ENCODE results near the gene FAM168A. TPM values are rescaled to one million over a fixed set of nuclear protein-coding genes. Genes with fewer than 3 reads are reported as not detected.

FAM168A gene
- total RNA-seq, 1 experiment from 2014 or later: 21.1 TPM

DNA sequence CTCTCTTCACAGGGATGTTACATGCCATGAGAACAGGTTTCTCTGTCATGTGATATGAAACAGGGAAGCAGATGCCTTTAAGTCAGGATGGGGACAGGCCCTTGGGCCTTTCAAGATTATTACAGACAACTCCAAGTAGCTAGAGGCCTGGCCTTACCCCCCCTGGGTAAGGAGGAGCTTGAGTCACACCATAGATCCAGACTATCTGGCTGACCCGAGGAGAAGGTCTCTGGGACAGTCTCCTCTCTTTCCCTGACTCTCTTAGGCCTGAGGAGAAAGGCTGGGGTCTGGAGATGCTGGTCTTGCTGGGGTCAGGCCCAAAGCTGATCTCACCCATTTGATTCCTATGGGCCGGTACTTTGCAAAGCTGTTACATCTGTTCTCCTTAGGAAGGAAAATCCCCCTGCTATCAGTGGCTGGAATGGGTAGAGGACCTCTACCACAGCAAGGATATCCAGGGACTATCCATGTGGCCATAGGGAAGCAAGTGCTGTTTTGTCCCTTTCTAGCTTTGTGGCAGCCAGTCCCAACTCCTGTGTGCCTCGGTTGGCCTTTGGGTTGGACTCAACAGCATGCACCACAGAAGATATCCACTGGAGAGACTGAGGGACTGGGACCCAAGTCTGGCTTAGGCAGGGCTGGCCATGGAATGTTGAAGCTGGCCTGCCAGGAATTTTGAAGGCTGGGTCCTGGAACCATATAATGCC is 196.5 kb downstream of the FAM168A start:
- H3K4ac ChIP-seq (ENCODE audit: low read depth, low read length): no peak overlapping the region
- Mint-ChIP-seq H3K4me1 (peaks cover 19 to 28% of the 10 kb centered on the region in 2 experiments), H3K4me3 (no peak overlapping the region), H3K9me3 (no peaks in the 10 kb centered on the region), H3K27me3 (ENCODE audit: low read depth) (peaks cover 2% of the 10 kb centered on the region; the same call in 1 of the 2 replicates), H3K36me3 (ENCODE audit: insufficient read depth in 1 of 3, low read depth in 3 of 3) (peaks cover 0 to 13% (median 3%) of the 10 kb centered on the region in 3 experiments; a peak in 3 of 7 replicates), H3K27ac (peak overlapping the region in 1 of 3 experiments; percentile 35; a peak in 1 of 7 replicates)
- no peak overlapping the region for H2BK12ac ChIP-seq (ENCODE audit: insufficient read length, low read depth, low read length)
- no peak overlapping the region for H3K23ac ChIP-seq (ENCODE audit: insufficient read length, low read depth, low read length)
- no peak overlapping the region for H4K8ac ChIP-seq (replicated peaks; ENCODE audit: insufficient read length, low read depth, low read length)
- H3K9me3 ChIP-seq (ENCODE audit: control insufficient read depth, low read depth, low read length): no peaks in the 10 kb centered on the region
- no peak overlapping the region for H4K91ac ChIP-seq (ENCODE audit: insufficient read length, low read depth, low read length)
- no peak overlapping the region for H3K9ac ChIP-seq (ENCODE audit: extremely low read depth, insufficient read length, low read length)
- H3K27me3 ChIP-seq (ENCODE audit: insufficient read depth, low read length): no peaks in the 10 kb centered on the region
- no peak overlapping the region for H3K18ac ChIP-seq (ENCODE audit: insufficient read length, low read depth, low read length)
- no peak overlapping the region for H3K14ac ChIP-seq (ENCODE audit: insufficient read depth, low read length)
- H3T11ph ChIP-seq (ENCODE audit: low read length): no peak overlapping the region
- H3K4me1 ChIP-seq (ENCODE audit: insufficient read depth, low read length): no peaks in the 10 kb centered on the region
- no peak overlapping the region for H3K56ac ChIP-seq (ENCODE audit: insufficient read length, low read depth, low read length)
- no peak overlapping the region for H3K27ac ChIP-seq (ENCODE audit: insufficient read length, low read depth, low read length)
- no peak overlapping the region for H2BK20ac ChIP-seq (ENCODE audit: low read depth, low read length, poor library complexity, severe bottlenecking)
- TF ChIP-seq, protein P1, sequence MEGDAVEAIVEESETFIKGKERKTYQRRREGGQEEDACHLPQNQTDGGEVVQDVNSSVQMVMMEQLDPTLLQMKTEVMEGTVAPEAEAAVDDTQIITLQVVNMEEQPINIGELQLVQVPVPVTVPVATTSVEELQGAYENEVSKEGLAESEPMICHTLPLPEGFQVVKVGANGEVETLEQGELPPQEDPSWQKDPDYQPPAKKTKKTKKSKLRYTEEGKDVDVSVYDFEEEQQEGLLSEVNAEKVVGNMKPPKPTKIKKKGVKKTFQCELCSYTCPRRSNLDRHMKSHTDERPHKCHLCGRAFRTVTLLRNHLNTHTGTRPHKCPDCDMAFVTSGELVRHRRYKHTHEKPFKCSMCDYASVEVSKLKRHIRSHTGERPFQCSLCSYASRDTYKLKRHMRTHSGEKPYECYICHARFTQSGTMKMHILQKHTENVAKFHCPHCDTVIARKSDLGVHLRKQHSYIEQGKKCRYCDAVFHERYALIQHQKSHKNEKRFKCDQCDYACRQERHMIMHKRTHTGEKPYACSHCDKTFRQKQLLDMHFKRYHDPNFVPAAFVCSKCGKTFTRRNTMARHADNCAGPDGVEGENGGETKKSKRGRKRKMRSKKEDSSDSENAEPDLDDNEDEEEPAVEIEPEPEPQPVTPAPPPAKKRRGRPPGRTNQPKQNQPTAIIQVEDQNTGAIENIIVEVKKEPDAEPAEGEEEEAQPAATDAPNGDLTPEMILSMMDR (conservative IDR thresholded peaks at IDR 0.05): no peak
- no peaks in the 10 kb centered on the region for H3K79me1 ChIP-seq (ENCODE audit: insufficient read depth, low read depth, low read length, poor library complexity, severe bottlenecking)
- H2AK5ac ChIP-seq (ENCODE audit: insufficient read length, low read length): no peak overlapping the region
- no peaks in the 10 kb centered on the region for H4K20me1 ChIP-seq (ENCODE audit: control insufficient read depth, insufficient read depth, insufficient read length)
- H3K4me2 ChIP-seq (ENCODE audit: insufficient read depth, insufficient read length, low read length): no peak overlapping the region
- no peak overlapping the region for H2BK5ac ChIP-seq (ENCODE audit: insufficient read length, low read length)
- H3K79me2 ChIP-seq (ENCODE audit: insufficient read depth, low read length): no peaks in the 10 kb centered on the region
- no peak overlapping the region for H4K5ac ChIP-seq (ENCODE audit: insufficient read length, low read depth, low read length)
- DNase-seq: no peak
- H2BK15ac ChIP-seq (ENCODE audit: low read depth, low read length): no peak overlapping the region
- H2AFZ ChIP-seq (ENCODE audit: low read length): no peak overlapping the region
- H3K23me2 ChIP-seq (ENCODE audit: insufficient read length, low read depth, low read length, poor library complexity, severe bottlenecking): no peaks in the 10 kb centered on the region
- H2BK120ac ChIP-seq (ENCODE audit: low read depth, low read length, poor library complexity, severe bottlenecking): no peak overlapping the region
- WGBS (ENCODE audit: extremely low coverage, insufficient read length, low lambda C conversion rate): no CpG with 5 or more reads among the region's 3 CpGs
